CD4-positive, alpha-beta T cell (primary cell): ENCODE data around the gene KCNE2. TPM values are rescaled to one million over a fixed set of nuclear protein-coding genes. Genes with fewer than 3 reads are reported as not detected.
A peak's percentile ranks its signal among the peaks of the same experiment; 100 is the strongest.
"Not testable (repeated sequence)": the region's sequence is repeated elsewhere in the genome, so short reads cannot be mapped to it uniquely, and the experiment has no call there.

Source experiments
- ATAC-seq: fragments of 200-7000 bp; cut with Tn5 transposase; one replicate; pipeline ENCODE4 v1.10.0; 2022; ENCODE audit warnings: mild to moderate bottlenecking; ENCODE audit not compliant: poor library complexity
- CTCF ChIA-PET: fragments of 350-600 bp; sonication (Branson Sonifier 250); formaldehyde crosslinking; loops from one replicate; lab custom pipeline; 2021; ENCODE audit warnings: antibody characterized with exemption, inconsistent platforms; lab: Charles Lee
- POLR2A ChIA-PET: fragments of 350-600 bp; sonication (Branson Sonifier 250); formaldehyde crosslinking; loops from one replicate; lab custom pipeline; 2021; ENCODE audit warnings: antibody characterized with exemption, inconsistent platforms; lab: Charles Lee
- DNase-seq, 14 experiments: peaks; one replicate each; pipeline ENCODE4 v3.0.0-alpha.2; 2013 to 2020; ENCODE audit warnings: mixed read lengths in 2 of 14
- H3K27ac ChIP-seq, 2 donors: one replicate each; pipeline versions ENCODE4 v1.5.1 to v1.7.0; 2013; ENCODE audit warnings: low read length in 2 of 2, low read depth in 1 of 2, mild to moderate bottlenecking in 1 of 2
- H3K27me3 ChIP-seq, 2 experiments: 1 replicate in 1 of 2; 2 replicates in 1 of 2; pipeline versions ENCODE4 v1.6.1 to v1.7.0; 2013; ENCODE audit warnings: low read length in 2 of 2, control low read depth in 1 of 2, mild to moderate bottlenecking in 1 of 2, moderate library complexity in 1 of 2; ENCODE audit not compliant: insufficient read depth in 2 of 2, control insufficient read depth in 1 of 2
- H3K36me3 ChIP-seq: one replicate; pipeline ENCODE4 v1.6.1; 2013; ENCODE audit warnings: low read length, control low read depth; ENCODE audit not compliant: insufficient read depth
- H3K4me1 ChIP-seq: one replicate; pipeline ENCODE4 v1.6.1; 2013; ENCODE audit warnings: low read length, control low read depth; ENCODE audit not compliant: insufficient read depth
- H3K4me3 ChIP-seq: one replicate; pipeline ENCODE4 v1.5.1; 2013; ENCODE audit warnings: mild to moderate bottlenecking, low read length, moderate library complexity
- H3K9me3 ChIP-seq, 2 experiments: 1 replicate in 1 of 2; 2 replicates in 1 of 2; pipeline versions ENCODE4 v1.6.1 to v1.7.0; 2013; ENCODE audit warnings: low read length in 2 of 2, mild to moderate bottlenecking in 2 of 2, control low read depth in 1 of 2, moderate library complexity in 1 of 2; ENCODE audit not compliant: control insufficient read depth in 1 of 2, insufficient read depth in 1 of 2
- H3K27ac Mint-ChIP-seq: one replicate; pipeline ENCODE4 v1.8.0; 2020; ENCODE audit warnings: mixed read lengths
- H3K27me3 Mint-ChIP-seq: one replicate; pipeline ENCODE4 v1.8.0; 2021; ENCODE audit warnings: mixed read lengths
- H3K36me3 Mint-ChIP-seq: one replicate; pipeline ENCODE4 v1.8.0; 2021; ENCODE audit warnings: low read depth, mixed read lengths
- H3K4me1 Mint-ChIP-seq: one replicate; pipeline ENCODE4 v1.8.0; 2021; ENCODE audit warnings: low read depth, mixed read lengths
- H3K4me3 Mint-ChIP-seq: one replicate; pipeline ENCODE4 v1.8.0; 2020; ENCODE audit warnings: mild to moderate bottlenecking, mixed read lengths
- H3K9me3 Mint-ChIP-seq: one replicate; pipeline ENCODE4 v1.8.0; 2020; ENCODE audit warnings: mixed read lengths
- CTCF ChIP-seq: fragments of 200-600 bp; IDR thresholded peaks from one replicate; pipeline ENCODE4 v1.8.0; 2022; ENCODE audit warnings: antibody characterized with exemption, mild to moderate bottlenecking
- intact Hi-C, 2 experiments: fragments of 100-400 bp; cut with DNase I in 1 of 2; cut with micrococcal nuclease in 1 of 2; formaldehyde crosslinking; loops; one replicate each; pipeline versions ENCODE4 v1.15.1 to v1.9.0; 2023 to 2025; cut with DNase I, micrococcal nuclease
- total RNA-seq, 174 experiments: library from RNA in 2 of 174; stranded (reverse) in 2 of 174; gene quantifications; one replicate each; pipeline ENCODE4 v1.2.3 and lab custom pipeline; 2021 to 2026

Gene KCNE2
- total RNA-seq, 2 experiments from 2014 or later = not detected

GRCh38 chr21:34369741-34370140 is 5.9 kb downstream of the KCNE2 start:
- ChIA-PET POLR2A (no interaction called here), CTCF (no interaction called here)
- intact Hi-C loops = no loop called here
- H3K9me3 ChIP-seq = no peaks in the 10 kb centered on the region
- no peaks in the 10 kb centered on the region for H3K27me3 ChIP-seq
- Mint-ChIP-seq H3K27ac (no peak overlapping the region), H3K9me3 (no peaks in the 10 kb centered on the region), H3K36me3 (no peaks in the 10 kb centered on the region), H3K27me3 (peaks cover 12% of the 10 kb centered on the region), H3K4me3 (no peak overlapping the region), H3K4me1 (no peaks in the 10 kb centered on the region)
- H3K4me3 ChIP-seq = no peak overlapping the region
- no peak overlapping the region for H3K27ac ChIP-seq
- ATAC-seq (no peak), DNase-seq (no peak)
- no peaks in the 10 kb centered on the region for H3K36me3 ChIP-seq
- no peaks in the 10 kb centered on the region for H3K4me1 ChIP-seq
- no peak for TF ChIP-seq CTCF

GRCh38 chr21:34372321-34372720 is 8.5 kb downstream of the KCNE2 start:
- Mint-ChIP-seq H3K27me3 (peaks cover 12% of the 10 kb centered on the region), H3K27ac (no peak overlapping the region), H3K9me3 (no peaks in the 10 kb centered on the region), H3K4me3 (no peak overlapping the region), H3K36me3 (no peaks in the 10 kb centered on the region), H3K4me1 (no peaks in the 10 kb centered on the region)
- no peak for TF ChIP-seq CTCF
- CTCF ChIA-PET = no interaction called here
- Histone ChIP-seq H3K9me3 (no peaks in the 10 kb centered on the region), H3K4me3 (no peak overlapping the region), H3K4me1 (no peaks in the 10 kb centered on the region), H3K27me3 (no peaks in the 10 kb centered on the region), H3K27ac (no peak overlapping the region), H3K36me3 (no peaks in the 10 kb centered on the region)
- POLR2A ChIA-PET = no interaction called here
- intact Hi-C loops = no loop called here
- DNase-seq (no peak), ATAC-seq (no peak)

- H3K4me3 Mint-ChIP-seq, H3K27ac ChIP-seq, ATAC-seq, DNase-seq, H3K27ac Mint-ChIP-seq, H3K4me1 ChIP-seq, H3K27me3 Mint-ChIP-seq, H3K4me3 ChIP-seq, intact Hi-C loops, H3K9me3 Mint-ChIP-seq, H3K9me3 ChIP-seq, H3K36me3 ChIP-seq, H3K36me3 Mint-ChIP-seq, H3K4me1 Mint-ChIP-seq, H3K27me3 ChIP-seq, POLR2A ChIA-PET, CTCF ChIA-PET: not testable (repeated sequence)
Measured at GRCh38 chr21:34374462-34374861, 10.7 kb downstream of the KCNE2 start.

GRCh38 chr21:34374940-34375618 is 11.3 kb downstream of the KCNE2 start, which contains the start of gene SMIM11:
Gene SMIM11 (plus strand): TSS chr21:34375507. CDS start chr21:34379505, 3,998 bp downstream.
- intact Hi-C loops = not testable (repeated sequence)

GRCh38 chr21:34375619-34375972 is 11.8 kb downstream of the KCNE2 start:
- H3K4me1 Mint-ChIP-seq, H3K27me3 ChIP-seq, H3K27me3 Mint-ChIP-seq, intact Hi-C loops, CTCF ChIA-PET, POLR2A ChIA-PET, DNase-seq, H3K36me3 ChIP-seq, H3K4me3 Mint-ChIP-seq, H3K36me3 Mint-ChIP-seq, H3K27ac ChIP-seq, H3K9me3 Mint-ChIP-seq, H3K27ac Mint-ChIP-seq, H3K9me3 ChIP-seq, H3K4me3 ChIP-seq, H3K4me1 ChIP-seq: not testable (repeated sequence)
- peak; percentile 61 for ATAC-seq

More at GRCh38 chr21:34374940-34375618, 11.3 kb downstream of the KCNE2 start, which contains the start of gene SMIM11:
- H3K27ac Mint-ChIP-seq, H3K4me1 ChIP-seq, H3K4me1 Mint-ChIP-seq, H3K36me3 ChIP-seq, CTCF ChIA-PET, H3K36me3 Mint-ChIP-seq, H3K27ac ChIP-seq, H3K4me3 ChIP-seq, POLR2A ChIA-PET, H3K9me3 ChIP-seq, H3K4me3 Mint-ChIP-seq, H3K27me3 Mint-ChIP-seq, DNase-seq, H3K9me3 Mint-ChIP-seq, H3K27me3 ChIP-seq: not testable (repeated sequence)
- peak; percentile 93 for ATAC-seq

- intact Hi-C loops, H3K4me3 ChIP-seq, H3K9me3 Mint-ChIP-seq, H3K27ac Mint-ChIP-seq, H3K4me3 Mint-ChIP-seq, H3K36me3 ChIP-seq, H3K27me3 Mint-ChIP-seq, DNase-seq, H3K4me1 ChIP-seq, ATAC-seq, POLR2A ChIA-PET, H3K27me3 ChIP-seq, H3K36me3 Mint-ChIP-seq, H3K27ac ChIP-seq, H3K9me3 ChIP-seq, CTCF ChIA-PET, H3K4me1 Mint-ChIP-seq: not testable (repeated sequence)
Measured at GRCh38 chr21:34383138-34383537, 19.3 kb downstream of the KCNE2 start.
